Measurements from ENCODE around the gene DIP2C.

- TF ChIP-seq CTCF (IDR thresholded peaks at IDR 0.05) (no peak), EZH2 (IDR thresholded peaks at IDR 0.05; ENCODE audit: borderline replicate concordance, insufficient read depth, low read depth, low read length, poor library complexity, severe bottlenecking) (no peak)
Observed at GRCh38 chr10:561721-562120, 127.7 kb downstream of the DIP2C start.
